GM12878 (cell line): ENCODE results near the gene BCAS3. TPM values are rescaled to one million over a fixed set of nuclear protein-coding genes. Genes with fewer than 3 reads are reported as not detected.

ENCODE experiments used
- ATF7 ChIP-seq: fragments of 450-650 bp; IDR thresholded peaks from 2 replicates; pipeline ENCODE4 v1.6.1; 2016; ENCODE audit warnings: low read depth, mild to moderate bottlenecking
- CBFB ChIP-seq: IDR thresholded peaks from 2 replicates; pipeline ENCODE4 v1.6.1; 2016; ENCODE audit warnings: antibody characterized with exemption, low read depth
- CREM ChIP-seq: IDR thresholded peaks from 2 replicates; pipeline ENCODE4 v1.6.1; 2014; ENCODE audit warnings: antibody characterized with exemption, low read depth
- DPF2 ChIP-seq: fragments of 450-650 bp; IDR thresholded peaks from 2 replicates; pipeline ENCODE4 v1.6.1; 2017; ENCODE audit warnings: mild to moderate bottlenecking
- IKZF1 ChIP-seq: fragments of 450-650 bp; conservative IDR thresholded peaks from 2 replicates; pipeline ENCODE4 v1.6.1; 2017; ENCODE audit warnings: antibody characterized with exemption, mild to moderate bottlenecking
- MTA3 ChIP-seq: IDR thresholded peaks from 2 replicates; pipeline ENCODE4 v1.6.1; 2012; ENCODE audit warnings: low read length, inconsistent platforms, borderline replicate concordance
- NFIC ChIP-seq: IDR thresholded peaks from 2 replicates; pipeline ENCODE4 v1.6.1; 2012; ENCODE audit warnings: low read depth, mild to moderate bottlenecking, inconsistent platforms, low read length, moderate library complexity
- RUNX3 ChIP-seq: IDR thresholded peaks from 2 replicates; pipeline ENCODE4 v1.6.1; 2012; ENCODE audit warnings: low read length, inconsistent platforms
- SPI1 ChIP-seq: IDR thresholded peaks from 2 replicates; pipeline ENCODE4 v1.6.1; 2011; ENCODE audit warnings: low read depth, mild to moderate bottlenecking, low read length, moderate library complexity, borderline replicate concordance; ENCODE audit not compliant: insufficient read depth
- SREBF1 ChIP-seq: IDR thresholded peaks from 2 replicates; pipeline ENCODE4 v1.6.1; 2012; ENCODE audit warnings: mild to moderate bottlenecking, low read length
- SUZ12 ChIP-seq: fragments of 200-600 bp; sonication (generic); IDR thresholded peaks from one replicate; pipeline ENCODE4 v1.6.1; 2018; ENCODE audit warnings: antibody characterized with exemption, mild to moderate bottlenecking; ENCODE audit not compliant: unreplicated experiment
- TCF7 ChIP-seq: IDR thresholded peaks from 2 replicates; pipeline ENCODE4 v1.6.1; 2014; ENCODE audit warnings: antibody characterized with exemption, borderline replicate concordance
- ZNF217 ChIP-seq: fragments of 450-650 bp; IDR thresholded peaks from 2 replicates; pipeline ENCODE4 v1.6.1; 2017; ENCODE audit warnings: antibody characterized with exemption, mild to moderate bottlenecking
- ZNF384 ChIP-seq: IDR thresholded peaks from 2 replicates; pipeline ENCODE4 v1.6.1; 2012; ENCODE audit warnings: low read depth, mild to moderate bottlenecking, low read length, improper control_type of control experiment, borderline replicate concordance
- polyA plus RNA-seq, 11 experiments: library from polyadenylated mRNA; depleted of rRNA in 4 of 11; unstranded in 6 of 11; stranded (reverse) in 5 of 11; fragments of >200 nt; fragmentation: Nextera tagmentation in 4 of 11; fragmentation: Illumina TruSeq in 1 of 11; extraction: Ambion mirVana in 4 of 11; extraction: Trizol in 1 of 11; gene quantifications; 1 replicate in 1 of 11; 2 replicates in 10 of 11; pipeline versions ENCODE4 v1.2.1 to v1.2.3, GENCODE V29; 2011 to 2016; ENCODE audit warnings: inconsistent platforms in 2 of 11, missing spikeins in 2 of 11, low read depth in 1 of 11
- total RNA-seq, 4 experiments: library from RNA; depleted of rRNA in 3 of 4; stranded (reverse); fragments of >200 nt in 3 of 4; fragmentation: Illumina TruSeq in 1 of 4; extraction: Trizol in 1 of 4; gene quantifications; 2 replicates each; pipeline versions ENCODE4 v1.2.1 to v1.2.3, GENCODE V29; 2013 to 2021
- TF ChIP-seq, protein P1 (sequence below): fragments of 450-650 bp; IDR thresholded peaks from 2 replicates; pipeline ENCODE4 v1.6.1; 2016; ENCODE audit warnings: mild to moderate bottlenecking, moderate library complexity, borderline replicate concordance
- TF ChIP-seq, protein P2 (sequence below): fragments of 450-650 bp; formaldehyde crosslinking; IDR thresholded peaks from 2 replicates; pipeline ENCODE4 v1.5.0; 2022; ENCODE audit warnings: mild to moderate bottlenecking, missing genetic modification characterization

The BCAS3 gene
- total and polyA plus RNA-seq, 10 of the 15 experiments (the other 5 are each of a cell fraction or from before 2014, with no cell fraction given): 2.1 to 11.0 (median 6.6) TPM

GRCh38 chr17:61139219-61139618, 461.6 kb downstream of the BCAS3 start (continued):
- TF ChIP-seq, protein P1, sequence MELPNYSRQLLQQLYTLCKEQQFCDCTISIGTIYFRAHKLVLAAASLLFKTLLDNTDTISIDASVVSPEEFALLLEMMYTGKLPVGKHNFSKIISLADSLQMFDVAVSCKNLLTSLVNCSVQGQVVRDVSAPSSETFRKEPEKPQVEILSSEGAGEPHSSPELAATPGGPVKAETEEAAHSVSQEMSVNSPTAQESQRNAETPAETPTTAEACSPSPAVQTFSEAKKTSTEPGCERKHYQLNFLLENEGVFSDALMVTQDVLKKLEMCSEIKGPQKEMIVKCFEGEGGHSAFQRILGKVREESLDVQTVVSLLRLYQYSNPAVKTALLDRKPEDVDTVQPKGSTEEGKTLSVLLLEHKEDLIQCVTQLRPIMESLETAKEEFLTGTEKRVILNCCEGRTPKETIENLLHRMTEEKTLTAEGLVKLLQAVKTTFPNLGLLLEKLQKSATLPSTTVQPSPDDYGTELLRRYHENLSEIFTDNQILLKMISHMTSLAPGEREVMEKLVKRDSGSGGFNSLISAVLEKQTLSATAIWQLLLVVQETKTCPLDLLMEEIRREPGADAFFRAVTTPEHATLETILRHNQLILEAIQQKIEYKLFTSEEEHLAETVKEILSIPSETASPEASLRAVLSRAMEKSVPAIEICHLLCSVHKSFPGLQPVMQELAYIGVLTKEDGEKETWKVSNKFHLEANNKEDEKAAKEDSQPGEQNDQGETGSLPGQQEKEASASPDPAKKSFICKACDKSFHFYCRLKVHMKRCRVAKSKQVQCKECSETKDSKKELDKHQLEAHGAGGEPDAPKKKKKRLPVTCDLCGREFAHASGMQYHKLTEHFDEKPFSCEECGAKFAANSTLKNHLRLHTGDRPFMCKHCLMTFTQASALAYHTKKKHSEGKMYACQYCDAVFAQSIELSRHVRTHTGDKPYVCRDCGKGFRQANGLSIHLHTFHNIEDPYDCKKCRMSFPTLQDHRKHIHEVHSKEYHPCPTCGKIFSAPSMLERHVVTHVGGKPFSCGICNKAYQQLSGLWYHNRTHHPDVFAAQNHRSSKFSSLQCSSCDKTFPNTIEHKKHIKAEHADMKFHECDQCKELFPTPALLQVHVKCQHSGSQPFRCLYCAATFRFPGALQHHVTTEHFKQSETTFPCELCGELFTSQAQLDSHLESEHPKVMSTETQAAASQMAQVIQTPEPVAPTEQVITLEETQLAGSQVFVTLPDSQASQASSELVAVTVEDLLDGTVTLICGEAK: no peak
- TF ChIP-seq RUNX3 (peak; percentile 94), ZNF217 (no peak), SPI1 (peak; percentile 70; the same call in 1 of the 2 replicates), NFIC (peak; percentile 63), SUZ12 (no peak), IKZF1 (peak; percentile 48; the same call in 1 of the 2 replicates), ZNF384 (peak; percentile 47; the same call in 1 of the 2 replicates), ATF7 (peak; percentile 61), DPF2 (0 out of 2 replicates have a peak, but pooled peaks have one; percentile 16), SREBF1 (no peak), MTA3 (no peak), CREM (0 out of 2 replicates have a peak, but pooled peaks have one; percentile 24), CBFB (peak; percentile 39; the same call in 1 of the 2 replicates), TCF7 (no peak)
- TF ChIP-seq, protein P2, sequence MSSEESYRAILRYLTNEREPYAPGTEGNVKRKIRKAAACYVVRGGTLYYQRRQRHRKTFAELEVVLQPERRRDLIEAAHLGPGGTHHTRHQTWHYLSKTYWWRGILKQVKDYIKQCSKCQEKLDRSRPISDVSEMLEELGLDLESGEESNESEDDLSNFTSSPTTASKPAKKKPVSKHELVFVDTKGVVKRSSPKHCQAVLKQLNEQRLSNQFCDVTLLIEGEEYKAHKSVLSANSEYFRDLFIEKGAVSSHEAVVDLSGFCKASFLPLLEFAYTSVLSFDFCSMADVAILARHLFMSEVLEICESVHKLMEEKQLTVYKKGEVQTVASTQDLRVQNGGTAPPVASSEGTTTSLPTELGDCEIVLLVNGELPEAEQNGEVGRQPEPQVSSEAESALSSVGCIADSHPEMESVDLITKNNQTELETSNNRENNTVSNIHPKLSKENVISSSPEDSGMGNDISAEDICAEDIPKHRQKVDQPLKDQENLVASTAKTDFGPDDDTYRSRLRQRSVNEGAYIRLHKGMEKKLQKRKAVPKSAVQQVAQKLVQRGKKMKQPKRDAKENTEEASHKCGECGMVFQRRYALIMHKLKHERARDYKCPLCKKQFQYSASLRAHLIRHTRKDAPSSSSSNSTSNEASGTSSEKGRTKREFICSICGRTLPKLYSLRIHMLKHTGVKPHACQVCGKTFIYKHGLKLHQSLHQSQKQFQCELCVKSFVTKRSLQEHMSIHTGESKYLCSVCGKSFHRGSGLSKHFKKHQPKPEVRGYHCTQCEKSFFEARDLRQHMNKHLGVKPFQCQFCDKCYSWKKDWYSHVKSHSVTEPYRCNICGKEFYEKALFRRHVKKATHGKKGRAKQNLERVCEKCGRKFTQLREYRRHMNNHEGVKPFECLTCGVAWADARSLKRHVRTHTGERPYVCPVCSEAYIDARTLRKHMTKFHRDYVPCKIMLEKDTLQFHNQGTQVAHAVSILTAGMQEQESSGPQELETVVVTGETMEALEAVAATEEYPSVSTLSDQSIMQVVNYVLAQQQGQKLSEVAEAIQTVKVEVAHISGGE (CRISPR knock-in tag): no peak
